ENCODE measurements around the gene CSNK2A1. TPM values are rescaled to one million over a fixed set of nuclear protein-coding genes. Genes with fewer than 3 reads are reported as not detected.
A peak's percentile ranks its signal among the peaks of the same experiment; 100 is the strongest.

CSNK2A1 gene
- total and polyA plus RNA-seq, 2 experiments from 2014 or later, result 85.1 to 244 TPM

GRCh38 chr20:563187-563586, 19.6 kb upstream of the CSNK2A1 start (continued):
- TF ChIP-seq ZNF462 (CRISPR knock-in tag; IDR thresholded peaks at IDR 0.05), result no peak
- no peak for TF ChIP-seq ZNF331 (CRISPR knock-in tag; IDR thresholded peaks at IDR 0.05; ENCODE audit: low read depth)
- no peak for TF ChIP-seq CREB1 (CRISPR knock-in tag; IDR thresholded peaks at IDR 0.05; ENCODE audit: low read depth)

- DNase-seq (ENCODE audit: low spot score) (no peak), ATAC-seq (peak; percentile 21; the same call in 2 of the 3 replicates)
- H3K27ac ChIP-seq (ENCODE audit: low read depth), result no peak overlapping the region
- Mint-ChIP-seq H3K4me1 (0 out of 3 replicates have a peak, but pooled peaks cover 3% of the 10 kb centered on the region), H3K27me3 (ENCODE audit: insufficient read depth, low read depth, poor library complexity) (peaks cover 3% of the 10 kb centered on the region), H3K36me3 (ENCODE audit: low read depth) (no peaks in the 10 kb centered on the region), H3K27ac (no peak overlapping the region), H3K4me3 (no peak overlapping the region), H3K9me3 (no peaks in the 10 kb centered on the region; the same call in 1 of the 3 replicates)
- no peaks in the 10 kb centered on the region for H3K9me2 ChIP-seq (ENCODE audit: insufficient read depth)
- H3K27me3 ChIP-seq (ENCODE audit: insufficient read depth), result no peaks in the 10 kb centered on the region
- H4K20me1 ChIP-seq (replicated peaks; ENCODE audit: insufficient read depth), result no peaks in the 10 kb centered on the region
- H3K4me3 ChIP-seq, result no peak overlapping the region
- no peaks in the 10 kb centered on the region for H3K4me1 ChIP-seq (ENCODE audit: insufficient read depth)
- H2AFZ ChIP-seq, result no peak overlapping the region
- no peaks in the 10 kb centered on the region for H3K79me2 ChIP-seq (replicated peaks; ENCODE audit: insufficient read depth)
- no peaks in the 10 kb centered on the region for H3K36me3 ChIP-seq (ENCODE audit: insufficient read depth)
- TF ChIP-seq POLR2AphosphoS5 (IDR thresholded peaks at IDR 0.05; ENCODE audit: low read depth) (no peak), ZNF462 (CRISPR knock-in tag; IDR thresholded peaks at IDR 0.05) (no peak), STAT1 (IDR thresholded peaks at IDR 0.05; ENCODE audit: unreplicated experiment) (no peak), EZH2phosphoT487 (IDR thresholded peaks at IDR 0.05; ENCODE audit: unreplicated experiment) (no peak), ZNF114 (CRISPR knock-in tag; IDR thresholded peaks at IDR 0.05) (no peak)
- no peak overlapping the region for H3K4me2 ChIP-seq
- no peaks in the 10 kb centered on the region for H3F3A ChIP-seq (replicated peaks; ENCODE audit: low read depth)
These were observed 18.8 kb upstream of the CSNK2A1 start for GRCh38 chr20:562232-562897.
